ENCODE results near the gene DPP6.
"Not testable (repeated sequence)": the region's sequence is repeated elsewhere in the genome, so short reads cannot be mapped to it uniquely, and the experiment has no call there.

Gene DPP6

GRCh38 chr7:154931906-154932305 lies 879.7 kb downstream of the DPP6 start:
- no peak overlapping the region for H3K27ac ChIP-seq
- TF ChIP-seq CTCF (conservative IDR thresholded peaks at IDR 0.05) = no peak

- H3K27ac ChIP-seq = not testable (repeated sequence)
Observed at GRCh38 chr7:154934353-154934952, 882.3 kb downstream of the DPP6 start.

- no peak for TF ChIP-seq CTCF (conservative IDR thresholded peaks at IDR 0.05)
- no peak overlapping the region for H3K27ac ChIP-seq
Observed at GRCh38 chr7:154937837-154938236, 885.6 kb downstream of the DPP6 start.

GRCh38 chr7:154942691-154943090 lies 890.5 kb downstream of the DPP6 start:
- no peak overlapping the region for H3K27ac ChIP-seq
- no peak for TF ChIP-seq CTCF (conservative IDR thresholded peaks at IDR 0.05)

Data from VCaP (cell line).